ENCODE measurements around the gene RNU6-8.
A peak's percentile ranks its signal among the peaks of the same experiment; 100 is the strongest.

RNU6-8 gene

GRCh38 chr14:32249780-32250179 lies 46.7 kb upstream of the RNU6-8 start:
- Histone ChIP-seq H3K27me3 (ENCODE audit: low read depth, low read length) (no peaks in the 10 kb centered on the region), H3K79me2 (ENCODE audit: low read length) (no peaks in the 10 kb centered on the region), H2AFZ (ENCODE audit: low read depth, low read length) (no peak overlapping the region), H3K4me1 (ENCODE audit: low read length) (no peaks in the 10 kb centered on the region), H3K27ac (ENCODE audit: low read length) (no peak overlapping the region), H3K9ac (ENCODE audit: low read length) (no peak overlapping the region), H3K9me3 (ENCODE audit: insufficient read depth, low read length) (no peaks in the 10 kb centered on the region), H4K20me1 (ENCODE audit: insufficient read depth, low read length) (no peaks in the 10 kb centered on the region), H3K36me3 (replicated peaks; ENCODE audit: low read depth, low read length) (no peaks in the 10 kb centered on the region), H3K4me2 (ENCODE audit: low read length) (no peak overlapping the region), H3K4me3 (ENCODE audit: low read length) (no peak overlapping the region)
- TF ChIP-seq CTCF (IDR thresholded peaks at IDR 0.05; ENCODE audit: low read depth, low read length): no peak
- TF ChIP-seq EZH2phosphoT487 (IDR thresholded peaks at IDR 0.05; ENCODE audit: low read depth): no peak

- no peak overlapping the region for H3K9ac ChIP-seq (ENCODE audit: low read length)
- H3K9me3 ChIP-seq (ENCODE audit: insufficient read depth, low read length): no peaks in the 10 kb centered on the region
- no peak overlapping the region for H3K4me3 ChIP-seq (ENCODE audit: low read length)
- H2AFZ ChIP-seq (ENCODE audit: low read depth, low read length): no peak overlapping the region
- H3K4me1 ChIP-seq (ENCODE audit: low read length): no peaks in the 10 kb centered on the region
- TF ChIP-seq EZH2phosphoT487 (IDR thresholded peaks at IDR 0.05; ENCODE audit: low read depth) (no peak), CTCF (IDR thresholded peaks at IDR 0.05; ENCODE audit: low read depth, low read length) (no peak)
- H4K20me1 ChIP-seq (ENCODE audit: insufficient read depth, low read length): no peaks in the 10 kb centered on the region
- no peaks in the 10 kb centered on the region for H3K27me3 ChIP-seq (ENCODE audit: low read depth, low read length)
- H3K27ac ChIP-seq (ENCODE audit: low read length): no peak overlapping the region
- no peaks in the 10 kb centered on the region for H3K79me2 ChIP-seq (ENCODE audit: low read length)
- H3K4me2 ChIP-seq (ENCODE audit: low read length): no peak overlapping the region
- H3K36me3 ChIP-seq (replicated peaks; ENCODE audit: low read depth, low read length): no peaks in the 10 kb centered on the region
Measured at GRCh38 chr14:32249371-32249770, 46.3 kb upstream of the RNU6-8 start.

- Histone ChIP-seq H3K79me2 (ENCODE audit: low read length) (no peaks in the 10 kb centered on the region), H2AFZ (ENCODE audit: low read depth, low read length) (no peak overlapping the region), H3K27me3 (ENCODE audit: low read depth, low read length) (no peaks in the 10 kb centered on the region), H3K9me3 (ENCODE audit: insufficient read depth, low read length) (no peaks in the 10 kb centered on the region), H3K9ac (ENCODE audit: low read length) (no peak overlapping the region), H3K36me3 (replicated peaks; ENCODE audit: low read depth, low read length) (no peaks in the 10 kb centered on the region), H3K4me3 (ENCODE audit: low read length) (no peak overlapping the region), H3K4me1 (ENCODE audit: low read length) (no peaks in the 10 kb centered on the region), H4K20me1 (ENCODE audit: insufficient read depth, low read length) (no peaks in the 10 kb centered on the region), H3K4me2 (ENCODE audit: low read length) (no peak overlapping the region), H3K27ac (ENCODE audit: low read length) (no peak overlapping the region)
- TF ChIP-seq EZH2phosphoT487 (IDR thresholded peaks at IDR 0.05; ENCODE audit: low read depth) (no peak), CTCF (IDR thresholded peaks at IDR 0.05; ENCODE audit: low read depth, low read length) (no peak)
Measured at GRCh38 chr14:32246751-32247150, 43.7 kb upstream of the RNU6-8 start.

GRCh38 chr14:32244404-32244803 lies 41.3 kb upstream of the RNU6-8 start:
- Histone ChIP-seq H3K9me3 (ENCODE audit: insufficient read depth, low read length) (no peaks in the 10 kb centered on the region), H4K20me1 (ENCODE audit: insufficient read depth, low read length) (no peaks in the 10 kb centered on the region), H3K4me3 (ENCODE audit: low read length) (no peak overlapping the region), H3K9ac (ENCODE audit: low read length) (no peak overlapping the region), H3K27ac (ENCODE audit: low read length) (no peak overlapping the region), H2AFZ (ENCODE audit: low read depth, low read length) (no peak overlapping the region), H3K27me3 (ENCODE audit: low read depth, low read length) (no peaks in the 10 kb centered on the region), H3K4me2 (ENCODE audit: low read length) (no peak overlapping the region), H3K4me1 (ENCODE audit: low read length) (no peaks in the 10 kb centered on the region), H3K79me2 (ENCODE audit: low read length) (no peaks in the 10 kb centered on the region), H3K36me3 (replicated peaks; ENCODE audit: low read depth, low read length) (no peaks in the 10 kb centered on the region)
- TF ChIP-seq CTCF (IDR thresholded peaks at IDR 0.05; ENCODE audit: low read depth, low read length) (peak; percentile 41), EZH2phosphoT487 (IDR thresholded peaks at IDR 0.05; ENCODE audit: low read depth) (no peak)
